ENCODE data around the gene DDX39A.

Gene DDX39A

DNA sequence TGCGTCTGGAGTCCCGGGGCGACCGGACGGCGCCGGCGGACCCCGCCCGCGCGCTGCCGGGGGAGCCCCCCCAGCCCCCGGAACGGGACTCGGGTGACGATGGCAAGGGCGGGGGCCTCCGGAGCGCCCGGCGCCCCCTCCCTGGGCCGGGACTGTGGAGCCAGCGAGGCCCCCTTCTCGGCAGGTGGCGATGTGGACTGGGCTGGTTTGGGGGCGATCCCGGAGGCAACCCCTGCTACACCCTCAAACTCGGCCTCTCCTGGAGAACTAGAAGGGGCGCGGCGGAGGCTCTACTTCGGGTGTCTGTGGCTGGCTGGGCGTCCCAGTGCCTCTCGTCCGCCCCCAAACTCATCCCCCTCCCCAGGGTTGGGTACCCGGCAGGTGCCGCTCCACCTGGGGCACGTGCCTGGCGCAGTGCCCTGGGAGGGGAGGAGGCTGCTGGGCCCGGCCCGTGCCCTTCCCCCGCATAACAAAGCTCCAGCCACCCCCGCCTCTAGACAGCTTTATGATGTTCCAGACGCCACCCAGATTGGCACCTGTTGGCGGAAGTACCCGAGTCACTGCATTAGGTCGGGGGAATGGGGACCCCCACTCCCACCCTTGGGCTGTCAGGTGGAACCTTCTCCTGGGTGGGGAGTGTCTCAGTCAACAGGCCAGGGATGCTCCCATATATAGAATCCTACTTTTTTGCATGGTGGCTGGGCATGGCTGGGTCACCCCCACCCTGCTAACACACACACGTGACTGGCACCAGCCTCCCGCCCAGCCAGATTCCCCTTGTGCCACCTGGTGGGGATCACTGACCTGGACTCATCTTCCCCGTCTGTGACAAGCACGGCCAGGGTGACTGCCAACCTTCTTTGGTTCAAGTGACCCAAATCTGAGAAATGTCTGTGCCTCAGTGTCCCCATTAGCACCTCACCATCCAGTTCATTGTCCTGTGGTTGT, 14.7 kb upstream of the DDX39A start:
- TF ChIP-seq, protein P1, sequence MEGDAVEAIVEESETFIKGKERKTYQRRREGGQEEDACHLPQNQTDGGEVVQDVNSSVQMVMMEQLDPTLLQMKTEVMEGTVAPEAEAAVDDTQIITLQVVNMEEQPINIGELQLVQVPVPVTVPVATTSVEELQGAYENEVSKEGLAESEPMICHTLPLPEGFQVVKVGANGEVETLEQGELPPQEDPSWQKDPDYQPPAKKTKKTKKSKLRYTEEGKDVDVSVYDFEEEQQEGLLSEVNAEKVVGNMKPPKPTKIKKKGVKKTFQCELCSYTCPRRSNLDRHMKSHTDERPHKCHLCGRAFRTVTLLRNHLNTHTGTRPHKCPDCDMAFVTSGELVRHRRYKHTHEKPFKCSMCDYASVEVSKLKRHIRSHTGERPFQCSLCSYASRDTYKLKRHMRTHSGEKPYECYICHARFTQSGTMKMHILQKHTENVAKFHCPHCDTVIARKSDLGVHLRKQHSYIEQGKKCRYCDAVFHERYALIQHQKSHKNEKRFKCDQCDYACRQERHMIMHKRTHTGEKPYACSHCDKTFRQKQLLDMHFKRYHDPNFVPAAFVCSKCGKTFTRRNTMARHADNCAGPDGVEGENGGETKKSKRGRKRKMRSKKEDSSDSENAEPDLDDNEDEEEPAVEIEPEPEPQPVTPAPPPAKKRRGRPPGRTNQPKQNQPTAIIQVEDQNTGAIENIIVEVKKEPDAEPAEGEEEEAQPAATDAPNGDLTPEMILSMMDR (conservative IDR thresholded peaks at IDR 0.05; ENCODE audit: low read depth, low read length): no peak
- H3K4me3 ChIP-seq (ENCODE audit: low read length): peak overlapping the region; percentile 68
- DNase-seq (ENCODE audit: low read depth): no peak

DNA sequence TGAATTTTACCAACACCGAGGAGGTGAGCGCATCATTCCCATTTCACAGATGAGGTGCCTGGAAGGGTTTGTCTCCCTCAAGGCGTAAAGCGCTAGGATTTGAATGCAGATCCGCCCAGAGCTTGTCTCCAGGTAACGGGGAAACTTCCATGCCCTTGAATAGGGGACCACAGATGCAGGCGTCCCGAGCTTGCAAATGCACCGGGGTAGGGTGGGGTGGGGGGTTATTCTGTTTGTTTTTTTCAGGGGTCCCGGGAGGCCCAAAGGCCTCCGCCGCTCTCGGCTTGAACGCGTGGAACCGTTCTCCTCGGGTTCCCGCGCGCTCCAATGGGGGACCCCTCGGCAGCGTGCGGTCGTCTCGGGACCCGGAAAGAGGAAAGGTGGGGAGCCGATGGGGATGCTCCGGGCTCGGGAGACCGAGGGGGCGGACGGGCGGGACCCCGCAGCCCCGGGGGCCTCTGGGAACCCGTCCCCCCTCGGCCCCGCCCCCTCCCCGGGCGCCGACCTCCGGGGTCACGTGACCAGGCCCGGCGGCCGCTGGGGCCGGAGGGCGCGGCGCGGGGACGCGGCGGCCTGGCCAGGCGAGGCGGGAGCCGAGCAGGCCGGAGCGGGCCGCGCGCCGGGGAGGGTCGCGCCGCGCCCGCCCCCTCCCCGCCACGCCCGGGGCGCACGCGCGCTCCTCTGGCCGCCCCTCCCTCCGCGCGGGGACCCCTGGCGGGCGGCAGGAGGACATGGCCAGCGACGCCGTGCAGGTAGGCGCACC, 13.8 kb upstream of the DDX39A start, which contains the start of gene PKN1:
TSS of gene PKN1 (plus strand) at position 516 of the 763 bp plus-strand sequence. CDS start at position 732, 216 bp downstream.
- no peak for DNase-seq (ENCODE audit: low read depth)
- TF ChIP-seq, protein P1 (conservative IDR thresholded peaks at IDR 0.05; ENCODE audit: low read depth, low read length): no peak
- peak within 1 kb of the TSS; percentile 68 for H3K4me3 ChIP-seq (ENCODE audit: low read length)

DNA sequence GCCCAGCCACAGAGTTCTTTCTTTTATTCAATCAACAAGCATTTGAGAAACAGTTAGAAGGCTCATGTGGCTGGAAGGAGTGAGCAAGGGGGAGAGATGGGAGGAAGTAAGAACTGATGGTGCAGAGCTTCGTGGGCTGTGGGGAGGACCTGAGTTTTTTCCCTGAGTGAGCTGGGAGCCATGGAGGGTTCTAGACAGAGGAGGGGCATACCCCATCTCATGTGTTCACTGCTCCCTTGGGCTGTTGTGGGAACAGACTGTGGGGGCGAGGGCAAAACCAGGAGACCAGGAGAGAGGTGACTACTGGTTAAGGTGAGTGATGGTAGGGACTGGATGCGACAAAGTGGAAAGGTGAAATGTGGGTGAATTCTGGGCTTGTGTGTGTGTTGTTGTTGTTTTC, 11.6 kb upstream of the DDX39A start:
- no peak overlapping the region for H3K4me3 ChIP-seq (ENCODE audit: low read length)
- DNase-seq (ENCODE audit: low read depth): no peak
- TF ChIP-seq, protein P1 (conservative IDR thresholded peaks at IDR 0.05; ENCODE audit: low read depth, low read length): no peak

DNA sequence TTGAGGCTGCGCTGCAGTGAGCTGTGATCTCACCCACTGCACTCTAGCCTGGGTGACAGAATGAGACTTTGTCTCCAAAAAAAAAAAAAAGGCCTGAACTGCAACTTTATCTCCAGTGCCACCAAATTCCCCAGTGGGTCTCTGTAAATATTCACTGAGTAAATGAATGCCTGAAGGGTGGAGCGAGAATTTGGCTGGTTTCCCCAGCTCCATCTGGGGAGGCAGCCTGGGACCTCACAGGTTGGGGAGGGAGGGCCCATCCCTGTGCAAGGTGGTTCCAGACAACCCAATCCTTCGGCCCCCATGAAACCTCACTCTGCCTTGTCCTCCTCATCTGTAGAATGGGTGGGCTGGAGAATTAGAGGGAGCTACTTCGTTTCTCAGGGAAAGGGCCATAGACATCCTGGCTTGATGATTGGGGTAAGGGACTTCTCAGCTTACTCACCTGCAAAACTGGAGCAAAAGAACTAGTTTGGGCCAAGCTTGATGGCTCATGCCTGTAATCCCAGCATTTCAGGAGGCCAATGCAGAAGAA, 9.8 kb upstream of the DDX39A start:
- TF ChIP-seq, protein P1 (conservative IDR thresholded peaks at IDR 0.05; ENCODE audit: low read depth, low read length): no peak
- H3K4me3 ChIP-seq (ENCODE audit: low read length): no peak overlapping the region
- DNase-seq (ENCODE audit: low read depth): no peak

DNA sequence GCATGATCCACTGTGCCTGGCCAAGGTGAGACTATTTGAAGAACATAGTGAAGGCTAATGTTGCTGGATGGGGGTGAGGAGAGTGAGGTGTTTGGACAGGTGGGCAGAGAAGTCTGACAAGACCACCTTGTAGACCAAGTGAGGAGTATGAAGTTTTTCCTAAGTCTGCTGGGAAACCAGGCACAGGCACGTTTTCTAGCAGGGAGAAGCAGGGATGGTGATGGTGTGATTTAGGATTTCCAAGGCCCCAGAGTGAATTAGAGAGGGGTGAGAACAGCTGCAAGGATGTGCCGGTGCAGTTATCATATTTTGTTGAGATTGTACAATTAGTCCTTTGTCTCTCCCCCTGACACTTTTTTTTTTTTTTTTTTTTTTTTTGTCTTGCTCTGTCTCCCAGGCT, 8.3 kb upstream of the DDX39A start:
- H3K4me3 ChIP-seq (ENCODE audit: low read length): no peak overlapping the region
- DNase-seq (ENCODE audit: low read depth): no peak
- TF ChIP-seq, protein P1 (conservative IDR thresholded peaks at IDR 0.05; ENCODE audit: low read depth, low read length): no peak

DNA sequence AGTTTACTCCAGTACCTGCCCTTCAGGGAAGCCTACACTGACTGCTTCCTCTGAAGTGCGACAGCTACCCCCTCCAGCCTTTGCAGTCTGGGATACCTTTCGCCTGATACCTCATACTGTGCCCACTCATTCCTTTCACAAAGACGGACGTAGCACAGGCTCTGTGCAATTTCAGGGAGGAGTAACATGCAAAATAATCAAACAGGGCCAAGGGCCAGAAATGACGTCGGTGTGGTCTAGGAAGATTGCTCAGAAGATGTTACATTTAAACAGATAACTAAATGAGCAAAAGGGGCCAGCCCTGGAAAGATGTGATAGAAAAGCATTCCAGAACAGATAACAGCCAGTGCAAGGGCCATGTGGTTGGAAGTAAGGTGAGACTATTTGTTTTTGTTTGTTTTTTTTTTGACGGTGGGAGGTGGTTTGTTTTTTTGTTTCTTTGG, 6.6 kb upstream of the DDX39A start:
- TF ChIP-seq, protein P1 (conservative IDR thresholded peaks at IDR 0.05; ENCODE audit: low read depth, low read length): no peak
- no peak overlapping the region for H3K4me3 ChIP-seq (ENCODE audit: low read length)
- DNase-seq (ENCODE audit: low read depth): no peak

Data from retinal pigment epithelial cell (primary cell).